Muscle layer of colon (tissue), 2 donors: ENCODE measurements around the gene TAAR6.
"Not testable (repeated sequence)": the region's sequence is repeated elsewhere in the genome, so short reads cannot be mapped to it uniquely, and the experiment has no call there.

Source experiments
- H3K27ac ChIP-seq: one replicate; pipeline ENCODE4 v1.7.0; 2013; ENCODE audit warnings: low read depth, mild to moderate bottlenecking, low read length, moderate library complexity
- H3K27me3 ChIP-seq, 2 donors: one replicate each; pipeline ENCODE4 v1.7.0; 2013; ENCODE audit warnings: low read length in 2 of 2, mild to moderate bottlenecking in 2 of 2; ENCODE audit not compliant: insufficient read depth in 2 of 2, control insufficient read depth in 1 of 2
- H3K36me3 ChIP-seq: one replicate; pipeline ENCODE4 v1.7.0; 2013; ENCODE audit warnings: mild to moderate bottlenecking, low read length; ENCODE audit not compliant: insufficient read depth
- H3K4me1 ChIP-seq: one replicate; pipeline ENCODE4 v1.7.0; 2013; ENCODE audit warnings: mild to moderate bottlenecking, low read length; ENCODE audit not compliant: insufficient read depth
- H3K4me3 ChIP-seq, 2 donors: one replicate each; pipeline ENCODE4 v1.7.0; 2013; ENCODE audit warnings: low read length in 2 of 2, low read depth in 1 of 2, mild to moderate bottlenecking in 1 of 2, moderate library complexity in 1 of 2
- H3K9ac ChIP-seq: one replicate; pipeline ENCODE4 v1.7.0; 2013; ENCODE audit warnings: low read length
- H3K9me3 ChIP-seq: one replicate; pipeline ENCODE4 v1.7.0; 2013; ENCODE audit warnings: mild to moderate bottlenecking, low read length
- donor health status: abdominal sarcoma.
- donor health status: Adenocarcinoma of cecum.

The TAAR6 gene, protein sequence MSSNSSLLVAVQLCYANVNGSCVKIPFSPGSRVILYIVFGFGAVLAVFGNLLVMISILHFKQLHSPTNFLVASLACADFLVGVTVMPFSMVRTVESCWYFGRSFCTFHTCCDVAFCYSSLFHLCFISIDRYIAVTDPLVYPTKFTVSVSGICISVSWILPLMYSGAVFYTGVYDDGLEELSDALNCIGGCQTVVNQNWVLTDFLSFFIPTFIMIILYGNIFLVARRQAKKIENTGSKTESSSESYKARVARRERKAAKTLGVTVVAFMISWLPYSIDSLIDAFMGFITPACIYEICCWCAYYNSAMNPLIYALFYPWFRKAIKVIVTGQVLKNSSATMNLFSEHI

DNA sequence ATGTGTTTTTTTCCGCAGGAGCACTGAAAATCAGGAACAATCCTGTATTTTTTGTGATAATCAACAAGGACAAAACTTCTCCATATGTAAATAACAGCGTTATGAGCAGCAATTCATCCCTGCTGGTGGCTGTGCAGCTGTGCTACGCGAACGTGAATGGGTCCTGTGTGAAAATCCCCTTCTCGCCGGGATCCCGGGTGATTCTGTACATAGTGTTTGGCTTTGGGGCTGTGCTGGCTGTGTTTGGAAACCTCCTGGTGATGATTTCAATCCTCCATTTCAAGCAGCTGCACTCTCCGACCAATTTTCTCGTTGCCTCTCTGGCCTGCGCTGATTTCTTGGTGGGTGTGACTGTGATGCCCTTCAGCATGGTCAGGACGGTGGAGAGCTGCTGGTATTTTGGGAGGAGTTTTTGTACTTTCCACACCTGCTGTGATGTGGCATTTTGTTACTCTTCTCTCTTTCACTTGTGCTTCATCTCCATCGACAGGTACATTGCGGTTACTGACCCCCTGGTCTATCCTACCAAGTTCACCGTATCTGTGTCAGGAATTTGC is at the start of gene TAAR6:
Gene TAAR6 (plus strand): TSS at position 102 of the 557 bp plus-strand sequence. CDS start 0 bp downstream, at position 102.
- Histone ChIP-seq H3K27ac (no peak within 1 kb of the TSS), H3K9ac (no peak within 1 kb of the TSS), H3K4me3 (no peak within 1 kb of the TSS)

DNA sequence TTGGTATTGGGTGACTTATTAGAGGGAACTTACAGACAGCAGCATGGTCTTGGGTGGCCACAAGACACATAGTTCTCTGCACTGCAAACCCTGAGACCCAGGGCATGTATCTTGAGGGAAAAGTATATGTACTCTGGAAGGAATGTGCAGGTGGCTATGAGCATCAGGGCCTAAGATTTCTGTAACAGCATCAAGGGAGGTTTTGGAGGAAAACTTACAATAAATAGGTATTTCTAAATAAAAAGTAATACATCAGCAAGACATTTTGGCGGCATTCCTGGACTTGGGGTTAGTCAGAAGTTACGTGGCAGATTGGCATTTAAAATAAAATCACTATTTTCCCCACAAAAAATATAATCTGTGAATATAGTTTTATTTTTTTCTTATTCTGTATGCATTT is 49.2 kb upstream of the TAAR6 start:
- Histone ChIP-seq H3K36me3 (no peaks in the 10 kb centered on the region), H3K27me3 (no peaks in the 10 kb centered on the region), H3K27ac (no peak overlapping the region), H3K9me3 (no peaks in the 10 kb centered on the region), H3K9ac (no peak overlapping the region), H3K4me1 (no peaks in the 10 kb centered on the region), H3K4me3 (no peak overlapping the region)

More for the DNA sequence above, at the start of gene TAAR6:
- Histone ChIP-seq H3K9me3 (no peaks in the 10 kb centered on the region), H3K4me1 (no peaks in the 10 kb centered on the region), H3K27me3 (no peaks in the 10 kb centered on the region), H3K36me3 (no peaks in the 10 kb centered on the region)

DNA sequence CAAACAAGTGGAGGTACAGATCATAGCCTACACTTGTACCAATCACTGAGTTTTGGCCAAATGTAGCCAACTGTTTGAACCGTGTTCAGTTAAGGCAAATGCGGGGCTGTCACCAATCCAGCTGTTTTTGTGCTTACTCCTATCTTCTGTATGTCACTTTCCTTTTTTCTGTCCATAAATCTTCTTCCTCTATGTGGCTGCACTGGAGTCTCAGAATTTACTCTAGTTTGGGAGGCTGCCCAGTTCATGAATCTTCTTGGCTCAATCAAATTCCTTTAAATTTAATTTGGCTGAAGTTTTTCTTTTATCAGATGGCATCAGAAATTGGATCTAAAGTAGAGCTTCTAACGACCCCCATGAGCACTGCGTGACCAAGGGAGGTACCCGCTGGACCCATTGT is 45.5 kb upstream of the TAAR6 start:
- no peaks in the 10 kb centered on the region for H3K9me3 ChIP-seq
- H3K27me3 ChIP-seq: no peaks in the 10 kb centered on the region
- no peak overlapping the region for H3K9ac ChIP-seq
- H3K36me3 ChIP-seq: no peaks in the 10 kb centered on the region
- no peak overlapping the region for H3K27ac ChIP-seq
- H3K4me1 ChIP-seq: no peaks in the 10 kb centered on the region
- no peak overlapping the region for H3K4me3 ChIP-seq

DNA sequence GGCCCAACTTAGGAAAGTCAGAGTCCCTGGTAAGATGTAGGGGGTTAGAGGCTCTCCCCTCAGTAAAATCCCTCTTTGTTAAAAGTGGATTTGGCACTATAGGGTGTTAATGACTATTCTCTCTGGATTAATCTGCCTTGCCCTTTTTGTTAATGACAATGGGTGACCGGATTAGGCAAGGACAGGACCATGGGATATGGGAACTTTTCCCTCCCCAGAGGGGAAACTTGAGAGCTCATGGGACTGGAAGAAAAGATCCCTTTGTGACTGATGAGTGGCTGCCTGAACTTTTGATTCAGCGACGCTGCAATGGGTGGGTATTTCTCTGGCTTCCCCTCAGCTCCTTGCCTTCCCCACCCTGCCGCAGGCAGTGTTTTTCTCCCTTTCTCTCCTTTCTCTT is 44.3 kb upstream of the TAAR6 start:
- Histone ChIP-seq H3K36me3 (no peaks in the 10 kb centered on the region), H3K27me3 (no peaks in the 10 kb centered on the region), H3K9ac (no peak overlapping the region), H3K4me3 (no peak overlapping the region), H3K9me3 (no peaks in the 10 kb centered on the region), H3K27ac (no peak overlapping the region), H3K4me1 (no peaks in the 10 kb centered on the region)

DNA sequence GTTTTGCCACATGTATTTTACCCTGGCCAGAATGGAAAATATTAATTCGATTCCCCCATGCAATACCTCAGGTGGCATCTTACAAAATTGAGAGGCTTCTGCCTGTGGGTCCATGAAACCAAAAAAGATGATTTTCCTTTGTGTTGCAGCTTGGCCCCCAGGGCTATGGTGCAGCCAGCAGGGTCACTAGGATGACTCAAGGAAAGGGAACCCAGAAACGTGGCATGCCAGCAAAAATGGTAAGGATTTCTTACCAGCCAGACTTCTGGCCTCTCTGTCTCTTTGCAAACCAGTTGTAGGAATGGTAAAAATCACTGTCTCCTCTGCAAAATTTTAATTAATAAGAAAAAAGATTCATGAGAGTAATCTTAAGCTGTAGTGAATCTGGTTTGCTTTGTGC is 43.7 kb upstream of the TAAR6 start:
- Histone ChIP-seq H3K4me3 (no peak overlapping the region), H3K9ac (no peak overlapping the region), H3K9me3 (no peaks in the 10 kb centered on the region), H3K36me3 (no peaks in the 10 kb centered on the region), H3K27me3 (no peaks in the 10 kb centered on the region), H3K27ac (no peak overlapping the region), H3K4me1 (no peaks in the 10 kb centered on the region)

DNA sequence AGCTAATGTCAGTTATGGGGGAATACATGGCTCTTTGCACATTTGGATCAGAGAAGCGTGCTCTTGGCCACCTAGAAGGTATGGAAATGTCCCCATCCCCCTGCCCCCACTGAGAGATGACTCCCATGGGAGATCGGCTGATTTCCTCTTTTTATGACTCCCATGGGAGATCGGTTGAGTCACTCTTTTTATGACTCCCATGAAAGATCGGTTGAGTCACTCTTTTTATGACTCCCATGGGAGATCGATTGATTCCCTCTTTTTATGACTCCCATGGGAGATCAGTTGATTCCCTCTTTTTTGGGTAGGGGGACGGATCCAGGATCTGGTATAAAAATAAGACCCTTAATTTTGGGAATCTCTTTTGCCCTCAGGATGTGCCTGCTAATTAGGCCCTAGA is 42.3 kb upstream of the TAAR6 start:
- H3K27me3 ChIP-seq: no peaks in the 10 kb centered on the region
- no peaks in the 10 kb centered on the region for H3K36me3 ChIP-seq
- H3K4me3 ChIP-seq: no peak overlapping the region
- no peak overlapping the region for H3K27ac ChIP-seq
- no peaks in the 10 kb centered on the region for H3K9me3 ChIP-seq
- H3K9ac ChIP-seq: no peak overlapping the region
- no peaks in the 10 kb centered on the region for H3K4me1 ChIP-seq

DNA sequence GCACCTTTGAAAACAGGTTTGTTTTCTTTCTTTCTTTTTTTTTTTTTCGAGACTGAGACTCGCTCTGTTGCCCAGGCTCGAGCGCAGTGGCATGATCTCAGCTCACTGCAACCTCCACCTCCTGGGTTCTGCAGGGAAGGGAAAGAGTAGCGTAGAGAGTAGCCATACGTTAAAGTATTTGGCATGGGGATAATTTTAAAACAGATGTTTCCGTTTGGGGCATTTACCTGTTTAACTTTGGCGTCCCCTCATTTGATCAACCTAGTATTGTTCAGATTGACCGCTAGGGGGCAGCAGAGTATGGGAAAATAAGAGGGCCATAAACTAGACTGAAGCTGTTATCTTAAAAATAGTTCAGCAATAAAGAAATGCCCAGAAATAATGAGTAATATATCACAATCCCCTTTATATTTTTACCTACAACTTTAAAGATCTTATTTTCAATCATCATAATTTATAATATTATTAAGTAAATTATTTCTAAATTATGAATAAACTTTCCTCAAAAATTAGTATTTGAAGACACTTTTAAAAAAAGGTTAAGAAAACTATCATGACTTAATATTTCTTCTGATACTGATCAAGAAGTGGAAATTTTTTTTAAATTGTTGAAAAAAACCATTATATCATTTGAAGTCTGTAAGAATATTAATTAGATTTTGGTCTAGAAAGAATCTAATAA is 39.7 kb upstream of the TAAR6 start:
- H3K9ac ChIP-seq: no peak overlapping the region
- no peaks in the 10 kb centered on the region for H3K4me1 ChIP-seq
- H3K4me3 ChIP-seq: no peak overlapping the region
- H3K27me3 ChIP-seq: no peaks in the 10 kb centered on the region
- no peaks in the 10 kb centered on the region for H3K9me3 ChIP-seq
- H3K36me3 ChIP-seq: no peaks in the 10 kb centered on the region
- H3K27ac ChIP-seq: no peak overlapping the region

DNA sequence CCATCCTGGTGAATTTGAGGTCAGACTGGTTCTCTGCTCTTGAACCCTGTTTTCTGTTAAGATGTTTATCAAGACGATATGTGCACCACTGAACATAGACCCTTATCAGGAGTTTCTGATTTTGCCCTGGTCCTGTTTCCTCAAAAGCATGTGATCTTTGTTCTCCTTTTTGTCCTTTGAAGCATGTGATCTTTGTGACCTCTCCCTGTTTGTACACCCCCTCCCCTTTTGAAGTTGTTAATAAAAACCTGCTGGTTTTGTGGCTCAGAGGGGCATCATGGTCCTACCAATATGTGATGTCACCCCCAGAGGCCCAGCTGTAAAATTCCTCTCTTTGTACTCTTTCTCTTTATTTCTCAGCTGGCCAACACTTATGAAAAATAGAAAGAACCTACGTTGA is 35.6 kb upstream of the TAAR6 start:
- H3K9ac ChIP-seq, H3K4me3 ChIP-seq, H3K27me3 ChIP-seq, H3K36me3 ChIP-seq, H3K9me3 ChIP-seq, H3K27ac ChIP-seq, H3K4me1 ChIP-seq: not testable (repeated sequence)

DNA sequence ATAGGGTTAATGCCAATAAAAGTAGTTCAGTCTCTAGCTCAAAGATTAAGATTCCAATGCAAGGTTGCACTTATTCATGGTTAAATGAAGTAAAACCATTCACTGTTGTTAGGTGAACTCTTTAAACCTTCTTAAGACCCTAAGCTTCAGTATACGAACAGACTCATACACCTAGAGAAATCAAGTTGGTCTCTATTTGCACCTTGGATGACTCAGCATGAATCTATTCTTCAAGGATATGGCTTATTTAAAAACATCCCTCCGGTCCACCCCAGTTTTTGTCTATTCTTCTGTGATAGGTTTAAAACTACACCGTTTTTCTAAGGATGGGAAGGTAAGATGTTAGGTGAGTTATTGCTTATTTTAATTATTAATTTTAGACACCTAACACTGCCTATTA is 33.0 kb upstream of the TAAR6 start:
- Histone ChIP-seq H3K9ac (no peak overlapping the region), H3K4me3 (no peak overlapping the region), H3K36me3 (no peaks in the 10 kb centered on the region), H3K27me3 (no peaks in the 10 kb centered on the region), H3K9me3 (no peaks in the 10 kb centered on the region), H3K27ac (no peak overlapping the region), H3K4me1 (peaks cover 7% of the 10 kb centered on the region)

DNA sequence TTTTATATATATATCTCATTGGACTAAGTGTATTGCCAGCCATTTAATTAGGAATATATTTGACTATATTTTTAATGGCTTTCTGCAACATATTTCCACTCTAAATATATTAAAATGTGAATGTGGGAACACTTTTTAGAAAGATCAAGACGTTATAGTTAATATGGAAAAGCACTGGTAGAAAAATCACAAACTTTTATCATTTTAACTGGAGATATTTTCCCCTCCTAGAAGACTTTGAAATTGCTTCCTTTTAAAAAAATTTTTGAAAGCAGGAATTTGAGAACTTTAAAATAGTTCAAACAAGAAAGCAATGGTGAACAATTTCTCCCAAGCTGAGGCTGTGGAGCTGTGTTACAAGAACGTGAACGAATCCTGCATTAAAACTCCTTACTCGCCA is 32.1 kb upstream of the TAAR6 start, which contains the start of gene TAAR9:
Gene TAAR9 (plus strand): TSS at position 301 of the 400 bp plus-strand sequence. CDS start 13 bp downstream, at position 314.
- H3K9me3 ChIP-seq: no peaks in the 10 kb centered on the region
- H3K27me3 ChIP-seq: no peaks in the 10 kb centered on the region
- no peak within 1 kb of the TSS for H3K27ac ChIP-seq
- H3K36me3 ChIP-seq: no peaks in the 10 kb centered on the region
- no peak within 1 kb of the TSS for H3K4me3 ChIP-seq
- H3K4me1 ChIP-seq: peaks cover 7% of the 10 kb centered on the region
- no peak within 1 kb of the TSS for H3K9ac ChIP-seq

DNA sequence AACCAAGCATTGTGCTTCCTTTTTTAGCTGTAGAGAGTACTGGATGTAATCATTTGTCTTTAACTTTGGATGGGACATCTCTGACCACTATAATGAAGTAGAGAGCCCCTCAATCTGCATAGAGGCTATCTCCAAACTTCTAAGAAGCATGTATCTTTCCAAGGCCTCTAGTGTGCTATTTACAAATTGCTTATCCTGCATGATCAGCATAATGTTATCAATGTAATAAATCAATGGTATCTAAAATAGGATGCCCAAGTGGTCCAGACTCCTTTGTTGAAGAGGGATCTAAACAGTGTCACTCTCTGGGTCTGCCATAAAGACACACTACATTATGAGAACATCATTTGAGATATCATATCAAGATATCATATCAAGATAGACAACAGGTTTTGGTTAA is 25.3 kb upstream of the TAAR6 start:
- no peak overlapping the region for H3K27ac ChIP-seq
- no peaks in the 10 kb centered on the region for H3K4me1 ChIP-seq
- H3K36me3 ChIP-seq: no peaks in the 10 kb centered on the region
- no peaks in the 10 kb centered on the region for H3K27me3 ChIP-seq
- H3K4me3 ChIP-seq: no peak overlapping the region
- no peaks in the 10 kb centered on the region for H3K9me3 ChIP-seq
- no peak overlapping the region for H3K9ac ChIP-seq
